Lower leg skin (tissue), 4 donors: ENCODE measurements around the gene GOSR1. TPM values are rescaled to one million over a fixed set of nuclear protein-coding genes. Genes with fewer than 3 reads are reported as not detected.

Experiments used
- DNase-seq, 2 donors: peaks; one replicate each; pipeline ENCODE4 v3.0.0-alpha.2; 2019; ENCODE audit warnings: low spot score in 2 of 2
- H3K4me3 ChIP-seq: fragments of 200-600 bp; sonication (generic); 2 replicates; pipeline ENCODE4 v1.5.1; 2017; ENCODE audit warnings: mild to moderate bottlenecking, low read depth; ENCODE audit not compliant: poor library complexity, severe bottlenecking
- POLR2A ChIP-seq, 2 donors: fragments of 450-650 bp; IDR thresholded peaks; one replicate each; pipeline ENCODE4 v1.6.1; 2016 to 2017; ENCODE audit warnings: antibody characterized with exemption in 2 of 2, mild to moderate bottlenecking in 1 of 2, moderate library complexity in 1 of 2
- WGBS, 2 donors: methylation state at CpG; one replicate each; pipeline ENCODE4 v1.1.5; 2018; 5-methylcytosine and 5-hydroxymethylcytosine counted together
- intact Hi-C: fragments of 100-400 bp; cut with DNase I; formaldehyde crosslinking; loops from one replicate; pipeline ENCODE4 v1.15.0; 2023; ENCODE audit warnings: low total_unique reads
- total RNA-seq, 4 donors: library from RNA; depleted of rRNA; stranded (reverse); fragments of >200 nt; gene quantifications; one replicate each; pipeline ENCODE4 v1.1.0, GENCODE V29; 2016
- TF ChIP-seq, protein P1 (sequence below), 3 donors: fragments of 450-650 bp; IDR thresholded peaks; one replicate each; pipeline ENCODE4 v1.5.1; 2016; ENCODE audit warnings: antibody characterized with exemption in 3 of 3, mild to moderate bottlenecking in 3 of 3, moderate library complexity in 2 of 3

Gene GOSR1
- total RNA-seq, 4 donors from 2014 or later = 19.6 to 41.6 (median 35.7) TPM

DNA sequence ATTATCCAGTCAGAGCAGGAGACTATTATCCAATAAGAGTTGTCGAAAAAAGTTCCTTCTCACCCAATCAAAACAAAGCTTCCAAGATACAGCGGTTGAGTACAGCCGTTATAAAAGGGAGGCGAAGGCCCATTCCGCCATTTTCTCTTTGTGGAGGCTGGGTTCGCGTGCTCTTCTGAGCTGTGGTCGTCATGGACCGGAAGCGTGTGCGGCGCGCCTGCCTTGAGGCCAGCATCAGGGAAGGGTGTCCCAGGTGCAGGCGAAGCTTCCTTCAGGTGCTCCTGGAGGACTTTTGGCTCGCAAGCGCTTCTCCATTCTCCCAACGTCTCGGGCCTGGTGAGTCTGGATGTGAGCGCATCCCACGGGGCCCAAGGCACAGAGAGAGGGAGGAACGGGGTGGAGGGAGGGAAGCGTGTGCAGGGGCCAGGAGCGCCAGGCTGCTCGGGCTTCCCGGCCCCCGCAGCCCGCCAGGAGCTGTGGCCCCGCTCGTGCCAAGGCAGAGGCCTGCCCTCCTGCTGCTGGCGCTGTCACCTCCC is 99.2 kb downstream of the GOSR1 start:
- 79 to 85% methylated on average over 30 of the region's 30 CpGs for WGBS, 2 donors
- no peak for TF ChIP-seq POLR2A (IDR thresholded peaks at IDR 0.05)
- TF ChIP-seq, protein P1, sequence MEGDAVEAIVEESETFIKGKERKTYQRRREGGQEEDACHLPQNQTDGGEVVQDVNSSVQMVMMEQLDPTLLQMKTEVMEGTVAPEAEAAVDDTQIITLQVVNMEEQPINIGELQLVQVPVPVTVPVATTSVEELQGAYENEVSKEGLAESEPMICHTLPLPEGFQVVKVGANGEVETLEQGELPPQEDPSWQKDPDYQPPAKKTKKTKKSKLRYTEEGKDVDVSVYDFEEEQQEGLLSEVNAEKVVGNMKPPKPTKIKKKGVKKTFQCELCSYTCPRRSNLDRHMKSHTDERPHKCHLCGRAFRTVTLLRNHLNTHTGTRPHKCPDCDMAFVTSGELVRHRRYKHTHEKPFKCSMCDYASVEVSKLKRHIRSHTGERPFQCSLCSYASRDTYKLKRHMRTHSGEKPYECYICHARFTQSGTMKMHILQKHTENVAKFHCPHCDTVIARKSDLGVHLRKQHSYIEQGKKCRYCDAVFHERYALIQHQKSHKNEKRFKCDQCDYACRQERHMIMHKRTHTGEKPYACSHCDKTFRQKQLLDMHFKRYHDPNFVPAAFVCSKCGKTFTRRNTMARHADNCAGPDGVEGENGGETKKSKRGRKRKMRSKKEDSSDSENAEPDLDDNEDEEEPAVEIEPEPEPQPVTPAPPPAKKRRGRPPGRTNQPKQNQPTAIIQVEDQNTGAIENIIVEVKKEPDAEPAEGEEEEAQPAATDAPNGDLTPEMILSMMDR (IDR thresholded peaks at IDR 0.05) = no peak
- DNase-seq = peak in 1 of 2 donors; percentile 62
- no peak overlapping the region for H3K4me3 ChIP-seq
- intact Hi-C loops = no loop called here

Other genes starting within 250 kb of the GOSR1 start
- 1 to 10 TPM in 2 of 4 donors, under 1 TPM in 2; 0.25 to 1.7 (median 0.91) TPM for gene SLC6A4, start 241.7 kb upstream of the GOSR1 start, total RNA-seq
- 100 to 1,000 TPM; 139 to 237 (median 177) TPM for gene BLMH, start 185.5 kb upstream of the GOSR1 start, total RNA-seq
- not detected for gene TMIGD1, start 143.4 kb upstream of the GOSR1 start, total RNA-seq
- gene CPD, start 98.5 kb upstream of the GOSR1 start, total RNA-seq = 10 to 100 TPM; 18.7 to 69.5 (median 48.5) TPM